ENCODE measurements around the gene AGAP1. TPM values are rescaled to one million over a fixed set of nuclear protein-coding genes. Genes with fewer than 3 reads are reported as not detected.

The AGAP1 gene
- total RNA-seq, 1 donor from 2014 or later = 27.5 TPM

GRCh38 chr2:235569837-235570236 is 76.0 kb downstream of the AGAP1 start:
- DNase-seq = no peak

GRCh38 chr2:235570256-235570655 is 76.4 kb downstream of the AGAP1 start:
- no peak for DNase-seq

DNA sequence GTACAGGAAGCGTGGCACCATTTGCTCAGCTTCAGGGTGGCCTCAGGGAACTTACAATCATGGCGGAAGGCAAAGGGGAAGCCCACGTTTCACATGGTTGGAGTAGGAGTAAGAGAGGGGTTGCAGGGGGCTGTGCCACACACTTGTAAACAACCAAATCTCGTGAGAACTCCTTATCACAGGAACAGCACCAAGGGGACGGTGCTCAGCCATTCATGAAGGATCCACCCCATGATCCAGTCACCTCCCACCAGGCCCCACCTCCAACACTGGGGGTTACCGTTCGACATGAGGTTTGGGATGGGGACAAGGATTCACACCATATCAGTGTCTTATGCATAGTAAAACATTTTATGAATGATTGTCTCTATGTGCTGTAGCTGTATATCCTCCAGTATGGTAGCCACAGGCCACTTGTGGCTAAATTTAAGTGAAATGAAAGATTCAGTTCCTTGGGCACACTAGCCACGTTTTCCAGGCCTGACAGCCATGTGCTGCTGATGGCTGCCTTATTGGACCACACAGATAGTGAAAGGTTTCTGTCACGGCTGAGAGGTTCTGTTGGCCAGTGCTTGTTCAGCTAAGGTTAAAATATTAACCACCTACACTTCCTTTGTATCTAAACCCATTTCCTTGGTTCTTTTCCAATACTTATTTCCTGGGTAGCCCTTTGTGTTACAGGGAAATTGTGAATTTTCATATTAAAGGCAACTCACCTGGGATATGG is 77.3 kb downstream of the AGAP1 start:
- DNase-seq = no peak

DNA sequence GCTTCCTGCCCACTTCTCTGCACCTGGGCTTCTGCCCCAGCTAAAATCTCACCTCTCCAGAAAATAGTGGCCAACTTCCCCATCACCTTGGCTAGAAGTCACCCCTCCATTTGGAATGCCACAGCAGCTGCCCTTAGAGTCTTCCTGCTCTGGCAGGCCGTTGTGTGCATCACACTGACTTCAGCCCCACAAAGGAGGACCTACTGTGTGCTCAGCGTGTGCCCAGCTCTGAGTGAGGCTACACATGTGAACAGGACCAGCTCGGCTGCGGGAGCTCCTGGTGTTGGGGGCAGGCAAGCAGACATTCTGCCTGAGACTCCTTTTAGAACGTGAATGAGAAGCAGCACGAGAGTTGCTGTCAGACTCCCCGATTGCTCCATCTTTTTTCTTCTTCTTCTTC is 78.7 kb downstream of the AGAP1 start:
- DNase-seq = no peak

GRCh38 chr2:235573331-235574221 is 79.7 kb downstream of the AGAP1 start:
- no peak for DNase-seq

GRCh38 chr2:235575431-235575830 is 81.6 kb downstream of the AGAP1 start:
- no peak for DNase-seq

DNA sequence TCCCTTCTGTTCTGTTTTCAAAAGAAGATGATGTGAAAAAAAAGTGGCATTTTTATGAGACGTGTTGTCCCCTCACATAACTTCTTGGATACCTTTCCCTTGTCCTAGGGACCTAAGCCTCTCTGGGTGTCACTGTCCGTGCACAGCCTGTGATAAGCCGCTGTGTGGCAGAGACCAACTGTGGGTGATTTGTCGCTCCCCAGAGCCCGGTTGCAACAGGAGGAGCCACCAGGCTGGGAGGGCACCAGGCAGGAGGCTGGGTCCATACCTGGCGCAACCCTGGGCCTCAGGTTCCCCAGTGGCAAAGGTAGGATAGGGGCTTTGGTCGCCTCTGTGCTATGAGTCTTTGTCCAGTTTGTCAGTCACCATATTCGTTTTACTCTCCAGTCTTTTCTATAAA is 82.1 kb downstream of the AGAP1 start:
- DNase-seq = no peak

DNA sequence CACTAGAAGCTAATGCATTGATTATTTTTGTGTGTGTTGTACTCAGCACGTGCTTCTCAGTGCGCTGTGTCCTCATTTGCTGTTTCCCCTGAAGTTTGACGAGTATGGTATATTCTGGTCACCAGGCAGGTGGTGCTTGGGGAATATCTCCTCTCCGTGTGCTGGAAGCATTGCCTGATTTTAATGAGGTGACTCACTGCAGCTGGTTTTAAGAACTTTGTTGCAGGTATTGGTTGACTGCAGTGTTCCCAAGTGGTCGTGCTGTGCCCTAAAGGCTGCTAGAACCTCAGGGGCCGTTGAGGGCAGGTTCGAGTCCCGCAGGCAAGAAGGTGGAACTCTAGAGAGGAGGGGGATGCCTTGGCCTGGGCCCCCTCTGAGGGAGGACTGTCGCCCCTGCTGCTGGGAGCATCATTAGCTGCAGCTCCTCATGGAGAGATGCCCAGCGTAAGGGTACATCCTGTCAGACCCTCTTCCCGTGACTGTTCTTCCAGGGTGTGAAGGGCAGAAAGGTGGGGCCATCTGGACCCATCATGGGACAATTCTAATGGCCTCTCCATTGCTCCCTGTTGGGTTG is 82.6 kb downstream of the AGAP1 start:
- no peak for DNase-seq

DNA sequence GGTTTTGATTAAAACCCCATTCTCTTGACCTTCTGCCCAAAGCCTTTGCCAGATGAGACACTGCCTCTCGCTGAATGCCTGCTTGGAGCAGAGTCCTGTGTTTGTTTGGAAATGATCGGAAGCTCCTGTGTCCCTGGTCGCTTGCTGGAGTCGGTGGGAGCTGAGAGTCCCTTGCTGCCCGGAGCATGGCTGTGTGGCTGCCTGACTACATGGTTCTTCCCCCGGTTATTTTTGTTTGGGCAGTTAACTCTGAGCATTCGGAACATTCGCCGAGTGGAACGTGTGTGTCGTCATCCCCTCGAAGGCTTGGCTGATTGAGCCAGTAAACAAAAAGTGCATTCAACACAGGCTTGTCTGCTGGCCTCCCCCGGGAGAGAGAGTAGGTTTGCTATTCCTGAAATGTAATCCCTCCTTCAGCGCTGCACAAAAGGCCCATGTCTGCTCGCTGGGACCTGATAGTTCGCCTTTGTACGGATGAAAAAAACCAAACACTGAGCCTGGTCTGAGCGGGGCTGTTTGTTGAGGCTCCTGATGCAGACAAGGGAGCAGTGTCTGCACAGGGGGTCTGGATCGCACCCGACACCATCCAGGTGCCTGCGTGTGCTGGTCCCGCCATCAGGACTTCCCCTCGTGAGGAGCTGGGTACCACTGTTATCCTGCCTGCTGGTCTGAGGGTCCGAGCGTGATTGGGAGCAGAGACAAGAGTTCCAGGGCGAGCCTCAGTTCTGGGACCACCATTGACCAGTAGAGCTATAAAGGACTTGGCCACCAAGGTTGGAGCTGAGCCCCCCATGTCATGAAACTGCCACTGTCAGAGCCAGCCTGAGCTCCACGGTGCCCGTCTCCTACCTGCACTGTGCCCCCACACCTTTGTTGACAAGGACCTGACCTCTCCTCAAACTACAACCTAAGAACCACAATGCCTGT is 83.8 kb downstream of the AGAP1 start:
- peak; percentile 62 for DNase-seq

- no peak for DNase-seq
Observed at GRCh38 chr2:235579128-235579527, 85.3 kb downstream of the AGAP1 start.

- no peak for DNase-seq
Observed at GRCh38 chr2:235580426-235581157, 86.7 kb downstream of the AGAP1 start.

- no peak for DNase-seq
Observed at GRCh38 chr2:235582081-235582686, 88.3 kb downstream of the AGAP1 start.

GRCh38 chr2:235582729-235583128 is 88.9 kb downstream of the AGAP1 start:
- no peak for DNase-seq

GRCh38 chr2:235583144-235583543 is 89.3 kb downstream of the AGAP1 start:
- DNase-seq = no peak

- no peak for DNase-seq
Observed at GRCh38 chr2:235583925-235584637, 90.2 kb downstream of the AGAP1 start.

GRCh38 chr2:235584638-235585007 is 90.8 kb downstream of the AGAP1 start:
- no peak for DNase-seq

- DNase-seq = no peak
Observed at GRCh38 chr2:235587202-235587601, 93.4 kb downstream of the AGAP1 start.

DNA sequence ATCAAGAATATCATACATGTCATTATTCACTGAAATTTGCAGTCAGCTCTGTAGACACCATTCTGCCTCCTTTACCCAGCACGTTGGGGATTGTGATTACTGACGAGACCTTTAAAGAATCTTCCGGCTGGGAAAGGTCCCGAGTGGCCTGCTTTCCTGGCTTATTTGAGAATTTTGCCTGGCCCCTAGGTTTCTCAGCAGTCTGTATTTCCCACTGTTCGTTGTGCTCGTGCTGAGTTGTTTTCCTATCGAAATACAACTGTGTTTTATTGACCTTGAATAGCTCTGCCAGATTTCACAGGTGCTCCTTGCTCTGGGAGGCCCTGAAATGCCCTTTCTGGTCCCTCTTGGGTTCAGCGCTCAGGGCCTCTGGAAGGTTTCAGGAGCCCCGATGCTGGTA is 94.9 kb downstream of the AGAP1 start:
- DNase-seq = no peak

DNA sequence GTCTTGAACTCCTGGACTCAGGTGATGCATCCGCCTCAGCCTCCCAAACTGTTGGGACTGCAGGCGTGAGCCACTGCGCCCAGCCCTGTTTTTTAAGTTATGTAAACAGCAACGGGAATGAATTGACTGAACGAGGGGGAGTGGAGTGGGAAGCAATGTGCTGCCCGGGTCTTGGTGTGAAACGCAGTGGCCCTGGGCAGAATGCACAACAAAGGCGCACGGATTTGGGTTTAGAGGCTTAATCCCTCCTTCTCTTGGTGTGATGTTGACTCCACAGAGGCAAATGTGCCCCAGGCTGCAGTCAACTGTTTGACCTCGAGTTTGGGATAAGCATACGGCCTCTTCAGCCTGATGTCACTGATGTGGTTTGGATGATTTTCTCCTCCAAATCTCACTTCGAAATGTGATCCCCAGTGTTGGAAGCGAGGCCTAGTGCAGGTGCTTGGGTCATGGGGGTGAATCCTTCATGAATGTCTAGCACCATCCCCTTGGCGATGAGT is 97.4 kb downstream of the AGAP1 start:
- DNase-seq = no peak

- no peak for DNase-seq
Observed at GRCh38 chr2:235591921-235592320, 98.1 kb downstream of the AGAP1 start.
